Measurements from ENCODE around the gene ROR1.

Gene ROR1

GRCh38 chr1:63981408-63981773, 207.6 kb downstream of the ROR1 start:
- Histone ChIP-seq H3K27ac (no peak overlapping the region), H3K27me3 (ENCODE audit: control insufficient read depth, insufficient read depth, low read length) (no peaks in the 10 kb centered on the region), H3K4me2 (ENCODE audit: low read length) (peak overlapping the region; percentile 39), H3K79me2 (no peaks in the 10 kb centered on the region), H3K9ac (no peak overlapping the region), H2AFZ (no peak overlapping the region), H3K4me1 (peaks cover 16% of the 10 kb centered on the region), H3K36me3 (ENCODE audit: control insufficient read depth, insufficient read depth, low read length) (no peaks in the 10 kb centered on the region), H3K4me3 (ENCODE audit: low read depth, low read length) (no peak overlapping the region), H3K9me3 (ENCODE audit: control insufficient read depth, low read length) (no peaks in the 10 kb centered on the region)
- no peak for TF ChIP-seq CTCF (IDR thresholded peaks at IDR 0.05)

GRCh38 chr1:63982201-63982600, 208.4 kb downstream of the ROR1 start:
- no peak for TF ChIP-seq CTCF (IDR thresholded peaks at IDR 0.05)
- Histone ChIP-seq H3K4me2 (ENCODE audit: low read length) (no peak overlapping the region), H3K27ac (no peak overlapping the region), H3K9me3 (ENCODE audit: control insufficient read depth, low read length) (no peaks in the 10 kb centered on the region), H3K27me3 (ENCODE audit: control insufficient read depth, insufficient read depth, low read length) (no peaks in the 10 kb centered on the region), H3K4me1 (peaks cover 16% of the 10 kb centered on the region), H3K4me3 (ENCODE audit: low read depth, low read length) (no peak overlapping the region), H3K36me3 (ENCODE audit: control insufficient read depth, insufficient read depth, low read length) (no peaks in the 10 kb centered on the region), H3K79me2 (no peaks in the 10 kb centered on the region), H3K9ac (no peak overlapping the region), H2AFZ (no peak overlapping the region)

GRCh38 chr1:63983391-63984256, 209.8 kb downstream of the ROR1 start:
- no peak overlapping the region for H3K9ac ChIP-seq
- no peak for TF ChIP-seq CTCF (IDR thresholded peaks at IDR 0.05)
- H3K27ac ChIP-seq = peak overlapping the region; percentile 15

GRCh38 chr1:63984257-63984929, 210.6 kb downstream of the ROR1 start:
- Histone ChIP-seq H3K9ac (no peak overlapping the region), H3K27ac (no peak overlapping the region), H3K36me3 (ENCODE audit: control insufficient read depth, insufficient read depth, low read length) (no peaks in the 10 kb centered on the region), H3K27me3 (ENCODE audit: control insufficient read depth, insufficient read depth, low read length) (no peaks in the 10 kb centered on the region), H3K79me2 (no peaks in the 10 kb centered on the region), H3K9me3 (ENCODE audit: control insufficient read depth, low read length) (no peaks in the 10 kb centered on the region), H3K4me2 (ENCODE audit: low read length) (peak overlapping the region; percentile 51), H3K4me3 (ENCODE audit: low read depth, low read length) (no peak overlapping the region), H2AFZ (no peak overlapping the region), H3K4me1 (peaks cover 16% of the 10 kb centered on the region)
- TF ChIP-seq CTCF (IDR thresholded peaks at IDR 0.05) = no peak

More at GRCh38 chr1:63983391-63984256, 209.8 kb downstream of the ROR1 start:
- Histone ChIP-seq H3K27me3 (ENCODE audit: control insufficient read depth, insufficient read depth, low read length) (no peaks in the 10 kb centered on the region), H3K4me1 (peaks cover 16% of the 10 kb centered on the region), H3K79me2 (no peaks in the 10 kb centered on the region), H3K36me3 (ENCODE audit: control insufficient read depth, insufficient read depth, low read length) (no peaks in the 10 kb centered on the region), H3K9me3 (ENCODE audit: control insufficient read depth, low read length) (no peaks in the 10 kb centered on the region), H3K4me2 (ENCODE audit: low read length) (peak overlapping the region; percentile 8), H2AFZ (no peak overlapping the region), H3K4me3 (ENCODE audit: low read depth, low read length) (no peak overlapping the region)

Data from parathyroid adenoma (tissue), 2 donors.